K562 (cell line): ENCODE data around the gene SYDE1. TPM values are rescaled to one million over a fixed set of nuclear protein-coding genes. Genes with fewer than 3 reads are reported as not detected.

ENCODE experiments used
- ATAC-seq: fragments of 200-7000 bp; cut with Tn5 transposase; 3 replicates; pipeline ENCODE4 v1.9.1; 2020; ENCODE audit warnings: moderate library complexity
- BruUV-seq: library from RNA; stranded (reverse); fragments of 400-500 nt; replicated peaks from 2 replicates; lab custom pipeline; 2021; lab: Mats Ljungman, UMichigan
- CTCF ChIA-PET: fragments of 300-600 bp; formaldehyde crosslinking; extraction: SDS; loops from one replicate; lab custom pipeline; 2021; ENCODE audit warnings: low intra/inter-chr PET ratio; lab: Yijun Ruan, JAX
- POLR2A ChIA-PET: fragments of 300-600, 350-650 bp; sonication (Branson Sonifier 250); formaldehyde crosslinking; extraction: SDS; loops from one replicate; lab custom pipeline; 2021; ENCODE audit warnings: antibody characterized with exemption, inconsistent platforms; lab: Yijun Ruan, JAX
- DNase-seq, 4 experiments: peaks; one replicate each; pipeline versions ENCODE4 v3.0.0 to v3.0.0-alpha.2; 2011 to 2018; ENCODE audit warnings: low spot score in 3 of 4, mixed read lengths in 3 of 4; ENCODE audit errors: extremely low read depth in 1 of 4
- FAIRE-seq: peaks from 2 replicates; lab custom pipeline; 2011; peaks lifted over from hg19 to GRCh38; lab: Jason Lieb, UNC
- H2AFZ ChIP-seq: 2 replicates; pipeline ENCODE4 v1.6.0; 2011; ENCODE audit warnings: low read depth, low read length, control low read depth, inconsistent platforms
- H3K27ac ChIP-seq: fragments of 200-600 bp; 3 replicates; pipeline ENCODE4 v1.8.0; 2011; ENCODE audit warnings: low read depth, mild to moderate bottlenecking, control low read depth, inconsistent platforms, low read length, moderate library complexity, mixed read lengths; ENCODE audit errors: extremely low read depth
- H3K27me3 ChIP-seq, 2 experiments: fragments of 300-600 bp in 1 of 2; 2 replicates in 1 of 2; 3 replicates in 1 of 2; pipeline versions ENCODE4 v1.6.0 to v1.8.0; 2011; ENCODE audit warnings: inconsistent platforms in 2 of 2, low read length in 2 of 2, mild to moderate bottlenecking in 1 of 2, mixed read lengths in 1 of 2, moderate library complexity in 1 of 2; ENCODE audit not compliant: control insufficient read depth in 2 of 2, insufficient read depth in 2 of 2
- H3K36me3 ChIP-seq: fragments of 300-600 bp; 3 replicates; pipeline ENCODE4 v1.8.0; 2011; ENCODE audit warnings: mild to moderate bottlenecking, low read length, inconsistent platforms; ENCODE audit not compliant: control insufficient read depth, insufficient read depth
- H3K4me1 ChIP-seq, 2 experiments: fragments of 200-600 bp in 1 of 2; replicated peaks in 1 of 2; 2 replicates in 1 of 2; 3 replicates in 1 of 2; pipeline versions ENCODE4 v1.5.1 to v1.8.0; 2011; ENCODE audit warnings: inconsistent platforms in 2 of 2, low read length in 2 of 2, mild to moderate bottlenecking in 1 of 2, mixed read lengths in 1 of 2, moderate library complexity in 1 of 2; ENCODE audit not compliant: control insufficient read depth in 2 of 2, insufficient read depth in 2 of 2
- H3K4me2 ChIP-seq: 2 replicates; pipeline ENCODE4 v1.6.1; 2011; ENCODE audit warnings: low read length, control low read depth, inconsistent platforms, mixed read lengths; ENCODE audit not compliant: insufficient read depth
- H3K4me3 ChIP-seq: fragments of 200-600 bp; sonication (generic), shearing (Covaris generic); 2 replicates; pipeline ENCODE4 v1.5.1; 2016; ENCODE audit warnings: control low read depth, inconsistent platforms
- H3K79me2 ChIP-seq: fragments of 200-600 bp; 3 replicates; pipeline ENCODE4 v1.8.0; 2011; ENCODE audit warnings: low read length, inconsistent platforms; ENCODE audit not compliant: control insufficient read depth, insufficient read depth
- H3K9ac ChIP-seq, 2 experiments: 2 replicates each; pipeline versions ENCODE4 v1.6.0 to v1.6.1; 2011; ENCODE audit warnings: low read depth in 2 of 2, low read length in 2 of 2, control low read depth in 1 of 2, inconsistent platforms in 1 of 2, mild to moderate bottlenecking in 1 of 2, mixed read lengths in 1 of 2; ENCODE audit not compliant: insufficient read depth in 1 of 2
- H3K9me1 ChIP-seq: one replicate; pipeline ENCODE4 v1.6.0; 2011; ENCODE audit warnings: inconsistent platforms, mild to moderate bottlenecking, low read length, moderate library complexity; ENCODE audit not compliant: control insufficient read depth, insufficient read depth
- H3K9me3 ChIP-seq: replicated peaks from 2 replicates; pipeline ENCODE4 v1.5.1; 2011; ENCODE audit warnings: low read depth, low read length, inconsistent platforms; ENCODE audit not compliant: control insufficient read depth, insufficient read depth
- H4K20me1 ChIP-seq: replicated peaks from 2 replicates; pipeline ENCODE4 v1.6.1; 2011; ENCODE audit warnings: low read length, inconsistent platforms, mixed read lengths; ENCODE audit not compliant: control insufficient read depth, insufficient read depth
- FOXJ3 ChIP-seq: sonication (generic); formaldehyde crosslinking; IDR thresholded peaks from 2 replicates; pipeline ENCODE4 v1.4.0; 2020; ENCODE audit warnings: mild to moderate bottlenecking, missing genetic modification reagents
- MYC ChIP-seq, 2 experiments: fragments of 250-450 bp in 1 of 2; sonication (Bioruptor Pico) in 1 of 2; IDR thresholded peaks; 2 replicates each; pipeline versions ENCODE4 v1.5.1 to v1.6.1; 2012 to 2021; ENCODE audit warnings: low read depth in 2 of 2, borderline replicate concordance in 1 of 2, improper control_type of control experiment in 1 of 2, low read length in 1 of 2, mild to moderate bottlenecking in 1 of 2, moderate library complexity in 1 of 2
- NCOA4 ChIP-seq: fragments of 450-650 bp; IDR thresholded peaks from 2 replicates; pipeline ENCODE4 v1.6.1; 2018; ENCODE audit warnings: mild to moderate bottlenecking; ENCODE audit not compliant: partially characterized antibody
- ZFX ChIP-seq: sonication (generic); formaldehyde crosslinking; IDR thresholded peaks from 2 replicates; pipeline ENCODE4 v1.8.0; 2022; ENCODE audit warnings: mild to moderate bottlenecking, missing genetic modification reagents, moderate library complexity
- in situ Hi-C: fragments of 300-500 bp; cut with MboI; formaldehyde crosslinking; loops from 4 replicates; pipeline ENCODE4 v1.15.0; 2018; ENCODE audit warnings: inconsistent platforms, mixed read lengths
- intact Hi-C: fragments of 100-400 bp; cut with micrococcal nuclease; formaldehyde crosslinking; loops from 2 replicates; pipeline ENCODE4 v1.14.2; 2022
- polyA plus RNA-seq, 8 experiments: library from polyadenylated mRNA; depleted of rRNA in 4 of 8; stranded (reverse) in 5 of 8; unstranded in 3 of 8; fragments of >200 nt; fragmentation: Nextera tagmentation in 2 of 8; fragmentation: Illumina TruSeq in 1 of 8; extraction: Ambion mirVana in 2 of 8; extraction: Trizol in 1 of 8; gene quantifications; 2 replicates each; pipeline versions ENCODE4 v1.2.1 to v1.2.3, GENCODE V29; 2011 to 2014; ENCODE audit warnings: inconsistent platforms in 1 of 8, missing spikeins in 1 of 8
- total RNA-seq, 7 experiments: library from RNA; depleted of rRNA in 6 of 7; stranded (reverse); fragments of >200 nt in 6 of 7; fragmentation: Illumina TruSeq in 2 of 7; extraction: Trizol in 2 of 7; gene quantifications; 2 replicates each; pipeline versions ENCODE4 v1.2.1 to v1.2.3, GENCODE V29; 2011 to 2021; ENCODE audit warnings: low replicate concordance in 1 of 7
- TF ChIP-seq, protein P1 (sequence below): fragments of 250-450 bp; sonication (Bioruptor Pico); IDR thresholded peaks from 2 replicates; pipeline ENCODE4 v1.4.0; 2020; ENCODE audit warnings: borderline replicate concordance

Gene SYDE1
- total and polyA plus RNA-seq, 9 of the 15 experiments (the other 6 are each of a cell fraction or from before 2014, with no cell fraction given), result 0.04 TPM; not detected in 8

DNA sequence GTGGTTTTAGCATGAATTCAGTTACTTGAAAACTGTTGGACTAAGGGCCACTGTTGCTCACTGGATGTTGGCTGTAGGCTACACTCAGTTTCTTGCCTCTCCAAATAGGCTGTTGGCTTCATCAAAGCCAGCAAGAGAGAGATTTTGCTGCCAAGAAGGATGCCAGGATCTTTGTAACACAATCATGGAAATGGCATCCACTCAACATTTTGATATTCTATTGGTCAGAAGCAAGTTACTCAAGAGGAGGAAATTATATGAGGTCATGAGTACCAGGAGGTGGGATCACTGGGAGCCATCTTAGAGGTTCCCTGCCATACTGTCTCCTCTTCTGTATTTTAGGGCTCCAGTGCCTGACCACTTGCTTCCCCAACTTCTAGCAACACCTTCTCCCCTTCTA, 30.6 kb downstream of the SYDE1 start:
- ATAC-seq, result no peak
- Histone ChIP-seq H3K79me2 (no peaks in the 10 kb centered on the region), H3K4me1 (no peaks in the 10 kb centered on the region), H3K36me3 (no peaks in the 10 kb centered on the region), H3K4me2 (no peak overlapping the region), H3K27ac (no peak overlapping the region), H4K20me1 (no peaks in the 10 kb centered on the region), H3K9me3 (no peaks in the 10 kb centered on the region), H3K9me1 (no peaks in the 10 kb centered on the region), H2AFZ (no peak overlapping the region), H3K27me3 (peaks cover 16 to 40% of the 10 kb centered on the region in 2 experiments; a peak in 4 of 5 replicates), H3K9ac (no peak overlapping the region), H3K4me3 (no peak overlapping the region)
- in situ Hi-C loops, result no loop called here
- no TSS peak for BruUV-seq
- ChIA-PET CTCF (no interaction called here), POLR2A (no interaction called here)
- TF ChIP-seq FOXJ3 (CRISPR knock-in tag), result no peak
- no peak for TF ChIP-seq MYC (IDR thresholded peaks at IDR 0.05; ENCODE audit: low read depth, low read length)
- TF ChIP-seq MYC (CRISPR knock-in tag; IDR thresholded peaks at IDR 0.05; ENCODE audit: borderline replicate concordance, low read depth), result no peak
- TF ChIP-seq, protein P1, sequence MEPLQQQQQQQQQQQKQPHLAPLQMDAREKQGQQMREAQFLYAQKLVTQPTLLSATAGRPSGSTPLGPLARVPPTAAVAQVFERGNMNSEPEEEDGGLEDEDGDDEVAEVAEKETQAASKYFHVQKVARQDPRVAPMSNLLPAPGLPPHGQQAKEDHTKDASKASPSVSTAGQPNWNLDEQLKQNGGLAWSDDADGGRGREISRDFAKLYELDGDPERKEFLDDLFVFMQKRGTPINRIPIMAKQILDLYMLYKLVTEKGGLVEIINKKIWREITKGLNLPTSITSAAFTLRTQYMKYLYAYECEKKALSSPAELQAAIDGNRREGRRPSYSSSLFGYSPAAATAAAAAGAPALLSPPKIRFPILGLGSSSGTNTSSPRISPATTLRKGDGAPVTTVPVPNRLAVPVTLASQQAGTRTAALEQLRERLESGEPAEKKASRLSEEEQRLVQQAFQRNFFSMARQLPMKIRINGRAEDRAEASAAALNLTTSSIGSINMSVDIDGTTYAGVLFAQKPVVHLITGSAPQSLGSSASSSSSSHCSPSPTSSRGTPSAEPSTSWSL (CRISPR knock-in tag), result no peak
- no peak for TF ChIP-seq NCOA4
- no peak for TF ChIP-seq ZFX
- intact Hi-C loops, result no loop called here
- no peak for FAIRE-seq
- no peak for DNase-seq
